Measurements from ENCODE around the gene ARL10. TPM values are rescaled to one million over a fixed set of nuclear protein-coding genes. Genes with fewer than 3 reads are reported as not detected.
A peak's percentile ranks its signal among the peaks of the same experiment; 100 is the strongest.

Gene ARL10
- total RNA-seq, 1 experiment from 2014 or later: 2.5 TPM

- Histone ChIP-seq H3K4me1 (replicated peaks) (peaks cover 11% of the 10 kb centered on the region), H3K9me3 (replicated peaks) (no peaks in the 10 kb centered on the region), H3K27ac (no peak overlapping the region), H3K36me3 (peaks cover 95% of the 10 kb centered on the region), H3K4me3 (no peak overlapping the region), H3K27me3 (replicated peaks) (no peaks in the 10 kb centered on the region)
- no peak for DNase-seq (ENCODE audit: low read depth in 1 of 2, low spot score in 2 of 2)
Measured at GRCh38 chr5:176352116-176352878, 13.0 kb upstream of the ARL10 start.

- Histone ChIP-seq H3K4me3 (no peak overlapping the region), H3K36me3 (peaks cover 94% of the 10 kb centered on the region), H3K4me1 (replicated peaks) (peaks cover 11% of the 10 kb centered on the region), H3K27ac (no peak overlapping the region), H3K27me3 (replicated peaks) (no peaks in the 10 kb centered on the region), H3K9me3 (replicated peaks) (no peaks in the 10 kb centered on the region)
- no peak for DNase-seq (ENCODE audit: low read depth in 1 of 2, low spot score in 2 of 2)
Measured at GRCh38 chr5:176353533-176353932, 11.8 kb upstream of the ARL10 start.

GRCh38 chr5:176355400-176356178 lies 9.7 kb upstream of the ARL10 start:
- Histone ChIP-seq H3K27ac (no peak overlapping the region), H3K9me3 (replicated peaks) (no peaks in the 10 kb centered on the region), H3K4me1 (replicated peaks) (peaks cover 11% of the 10 kb centered on the region), H3K4me3 (no peak overlapping the region), H3K36me3 (peaks cover 84% of the 10 kb centered on the region), H3K27me3 (replicated peaks) (no peaks in the 10 kb centered on the region)
- DNase-seq (ENCODE audit: low read depth in 1 of 2, low spot score in 2 of 2): peak; percentile 37 to 60

GRCh38 chr5:176356179-176356566 lies 9.1 kb upstream of the ARL10 start:
- DNase-seq (ENCODE audit: low read depth in 1 of 2, low spot score in 2 of 2): no peak
- Histone ChIP-seq H3K36me3 (peaks cover 80% of the 10 kb centered on the region), H3K27ac (no peak overlapping the region), H3K4me1 (replicated peaks) (peaks cover 11% of the 10 kb centered on the region), H3K4me3 (no peak overlapping the region), H3K9me3 (replicated peaks) (no peaks in the 10 kb centered on the region), H3K27me3 (replicated peaks) (no peaks in the 10 kb centered on the region)

GRCh38 chr5:176359658-176360057 lies 5.6 kb upstream of the ARL10 start:
- Histone ChIP-seq H3K27ac (no peak overlapping the region), H3K36me3 (peaks cover 50% of the 10 kb centered on the region), H3K9me3 (replicated peaks) (no peaks in the 10 kb centered on the region), H3K4me3 (no peak overlapping the region), H3K4me1 (replicated peaks) (peaks cover 15% of the 10 kb centered on the region), H3K27me3 (replicated peaks) (no peaks in the 10 kb centered on the region)
- no peak for DNase-seq (ENCODE audit: low read depth in 1 of 2, low spot score in 2 of 2)

GRCh38 chr5:176360894-176361436 lies 4.3 kb upstream of the ARL10 start:
- DNase-seq (ENCODE audit: low read depth in 1 of 2, low spot score in 2 of 2): no peak
- H3K36me3 ChIP-seq: peaks cover 44% of the 10 kb centered on the region
- peak overlapping the region; percentile 30 for H3K27ac ChIP-seq
- H3K9me3 ChIP-seq (replicated peaks): peaks cover 6% of the 10 kb centered on the region
- peak overlapping the region; percentile 73 for H3K4me3 ChIP-seq
- 0 out of 2 replicates have a peak, but pooled peaks cover 5% of the 10 kb centered on the region for H3K27me3 ChIP-seq (replicated peaks)
- peaks cover 21% of the 10 kb centered on the region for H3K4me1 ChIP-seq (replicated peaks)

GRCh38 chr5:176361437-176362232 lies 3.7 kb upstream of the ARL10 start, which contains the start of gene KIAA1191:
Gene KIAA1191 (minus strand): TSS chr5:176361764. CDS start chr5:176359508, 2,256 bp downstream.
- peak within 1 kb of the TSS; percentile 73 for H3K4me3 ChIP-seq
- 0 out of 2 replicates have a peak, but pooled peaks cover 6% of the 10 kb centered on the region for H3K27me3 ChIP-seq (replicated peaks)
- peaks cover 19% of the 10 kb centered on the region for H3K4me1 ChIP-seq (replicated peaks)
- peaks cover 43% of the 10 kb centered on the region for H3K36me3 ChIP-seq
- H3K27ac ChIP-seq: peak within 1 kb of the TSS; percentile 30
- peak; percentile 89 to 96 for DNase-seq (ENCODE audit: low read depth in 1 of 2, low spot score in 2 of 2)
- H3K9me3 ChIP-seq (replicated peaks): peaks cover 11% of the 10 kb centered on the region

GRCh38 chr5:176362233-176362490 lies 3.1 kb upstream of the ARL10 start:
- DNase-seq (ENCODE audit: low read depth in 1 of 2, low spot score in 2 of 2): no peak
- peaks cover 40% of the 10 kb centered on the region for H3K36me3 ChIP-seq
- H3K4me1 ChIP-seq (replicated peaks): peaks cover 19% of the 10 kb centered on the region
- H3K9me3 ChIP-seq (replicated peaks): peaks cover 11% of the 10 kb centered on the region
- no peak overlapping the region for H3K27ac ChIP-seq
- H3K27me3 ChIP-seq (replicated peaks): 0 out of 2 replicates have a peak, but pooled peaks cover 6% of the 10 kb centered on the region
- peak overlapping the region; percentile 73 for H3K4me3 ChIP-seq

GRCh38 chr5:176364765-176365350 lies 429 bp upstream of the ARL10 start:
- Histone ChIP-seq H3K27me3 (replicated peaks) (0 out of 2 replicates have a peak, but pooled peaks cover 6% of the 10 kb centered on the region), H3K27ac (no peak overlapping the region), H3K9me3 (replicated peaks) (peaks cover 11% of the 10 kb centered on the region), H3K4me3 (peak overlapping the region; percentile 62), H3K4me1 (replicated peaks) (peaks cover 19% of the 10 kb centered on the region), H3K36me3 (peaks cover 17% of the 10 kb centered on the region)
- no peak for DNase-seq (ENCODE audit: low read depth in 1 of 2, low spot score in 2 of 2)

GRCh38 chr5:176366232-176366894 lies 1.1 kb downstream of the ARL10 start:
- Histone ChIP-seq H3K27ac (no peak overlapping the region), H3K36me3 (peaks cover 13% of the 10 kb centered on the region), H3K27me3 (replicated peaks) (0 out of 2 replicates have a peak, but pooled peaks cover 6% of the 10 kb centered on the region), H3K9me3 (replicated peaks) (peaks cover 11% of the 10 kb centered on the region), H3K4me1 (replicated peaks) (peaks cover 19% of the 10 kb centered on the region), H3K4me3 (peak overlapping the region; percentile 62)
- no peak for DNase-seq (ENCODE audit: low read depth in 1 of 2, low spot score in 2 of 2)

GRCh38 chr5:176368726-176369125 lies 3.4 kb downstream of the ARL10 start:
- 0 out of 2 replicates have a peak, but pooled peaks cover 6% of the 10 kb centered on the region for H3K27me3 ChIP-seq (replicated peaks)
- H3K4me1 ChIP-seq (replicated peaks): peaks cover 15% of the 10 kb centered on the region
- peaks cover 11% of the 10 kb centered on the region for H3K9me3 ChIP-seq (replicated peaks)
- H3K4me3 ChIP-seq: no peak overlapping the region
- DNase-seq (ENCODE audit: low read depth in 1 of 2, low spot score in 2 of 2): no peak
- no peak overlapping the region for H3K27ac ChIP-seq
- peaks cover 11% of the 10 kb centered on the region for H3K36me3 ChIP-seq

GRCh38 chr5:176369934-176370711 lies 4.8 kb downstream of the ARL10 start:
- H3K4me1 ChIP-seq (replicated peaks): peaks cover 12% of the 10 kb centered on the region
- DNase-seq (ENCODE audit: low read depth in 1 of 2, low spot score in 2 of 2): no peak
- 0 out of 2 replicates have a peak, but pooled peaks cover 6% of the 10 kb centered on the region for H3K27me3 ChIP-seq (replicated peaks)
- H3K4me3 ChIP-seq: no peak overlapping the region
- H3K36me3 ChIP-seq: peaks cover 11% of the 10 kb centered on the region
- no peak overlapping the region for H3K27ac ChIP-seq
- peaks cover 11% of the 10 kb centered on the region for H3K9me3 ChIP-seq (replicated peaks)

All from SJSA1 (cell line).